WTC11 (cell line): Measurements from ENCODE around the gene FOXK1. TPM values are rescaled to one million over a fixed set of nuclear protein-coding genes. Genes with fewer than 3 reads are reported as not detected.

Experiments used
- ATAC-seq: fragments of 200-7000 bp; cut with Tn5 transposase; 2 replicates; pipeline ENCODE4 v1.10.0; 2021; ENCODE audit warnings: mild to moderate bottlenecking, moderate library complexity
- CTCF ChIA-PET: fragments of 300-600 bp; sonication (Branson Sonifier 250); formaldehyde crosslinking; loops from one replicate; lab custom pipeline; 2021; ENCODE audit warnings: antibody characterized with exemption; lab: Charles Lee
- POLR2A ChIA-PET: fragments of 350-600 bp; sonication (Branson Sonifier 250); formaldehyde crosslinking; loops from one replicate; lab custom pipeline; 2021; ENCODE audit warnings: antibody characterized with exemption; lab: Charles Lee
- DNase-seq: peaks from one replicate; pipeline ENCODE4 v3.0.0; 2021; ENCODE audit warnings: low spot score
- H3K27ac Mint-ChIP-seq: 2 replicates; pipeline ENCODE4 v1.8.0; 2021; ENCODE audit warnings: mixed read lengths
- H3K27me3 Mint-ChIP-seq: 2 replicates; pipeline ENCODE4 v1.8.0; 2021; ENCODE audit warnings: low read depth, mild to moderate bottlenecking, moderate library complexity, mixed read lengths
- H3K36me3 Mint-ChIP-seq: 2 replicates; pipeline ENCODE4 v1.8.0; 2021; ENCODE audit warnings: mixed read lengths
- H3K4me1 Mint-ChIP-seq: 2 replicates; pipeline ENCODE4 v1.8.0; 2022; ENCODE audit warnings: mixed read lengths
- H3K4me3 Mint-ChIP-seq: 2 replicates; pipeline ENCODE4 v1.8.0; 2021; ENCODE audit warnings: mild to moderate bottlenecking, moderate library complexity, mixed read lengths
- H3K9me3 Mint-ChIP-seq: 2 replicates; pipeline ENCODE4 v1.8.0; 2021; ENCODE audit warnings: mixed read lengths
- AFF4 ChIP-seq: sonication (generic); formaldehyde crosslinking; IDR thresholded peaks from 2 replicates; pipeline ENCODE4 v1.8.1; 2023; ENCODE audit warnings: mild to moderate bottlenecking, missing genetic modification reagents, borderline replicate concordance
- FOXP1 ChIP-seq: sonication (generic); formaldehyde crosslinking; IDR thresholded peaks from 2 replicates; pipeline ENCODE4 v1.8.0; 2022; ENCODE audit warnings: missing genetic modification reagents, mild to moderate bottlenecking, moderate library complexity, borderline replicate concordance
- IRF2 ChIP-seq: sonication (generic); formaldehyde crosslinking; IDR thresholded peaks from 2 replicates; pipeline ENCODE4 v1.8.0; 2022; ENCODE audit warnings: low read depth, missing genetic modification reagents, borderline replicate concordance
- KAT7 ChIP-seq: sonication (generic); formaldehyde crosslinking; IDR thresholded peaks from 2 replicates; pipeline ENCODE4 v1.8.1; 2023; ENCODE audit warnings: missing genetic modification reagents, mild to moderate bottlenecking, borderline replicate concordance
- MYBL2 ChIP-seq: sonication (generic); formaldehyde crosslinking; IDR thresholded peaks from 2 replicates; pipeline ENCODE4 v1.8.1; 2023; ENCODE audit warnings: mild to moderate bottlenecking, moderate library complexity, missing genetic modification reagents
- NFE2L1 ChIP-seq: sonication (generic); formaldehyde crosslinking; IDR thresholded peaks from 2 replicates; pipeline ENCODE4 v1.8.1; 2023; ENCODE audit warnings: missing genetic modification reagents
- NR1H2 ChIP-seq: sonication (generic); formaldehyde crosslinking; IDR thresholded peaks from 2 replicates; pipeline ENCODE4 v1.9.0; 2021; ENCODE audit warnings: mild to moderate bottlenecking, moderate library complexity, missing genetic modification reagents
- PRRX2 ChIP-seq: fragments of 250-450 bp; sonication (Bioruptor Pico); IDR thresholded peaks from 2 replicates; pipeline ENCODE4 v1.8.0; 2021; ENCODE audit warnings: mild to moderate bottlenecking
- RELA ChIP-seq: sonication (generic); formaldehyde crosslinking; IDR thresholded peaks from 2 replicates; pipeline ENCODE4 v1.8.1; 2022; ENCODE audit warnings: missing genetic modification reagents, mild to moderate bottlenecking, borderline replicate concordance
- SMAD3 ChIP-seq: sonication (generic); formaldehyde crosslinking; IDR thresholded peaks from 2 replicates; pipeline ENCODE4 v1.8.0; 2022; ENCODE audit warnings: missing genetic modification reagents, mild to moderate bottlenecking, borderline replicate concordance
- SP1 ChIP-seq: sonication (generic); formaldehyde crosslinking; conservative IDR thresholded peaks from 2 replicates; pipeline ENCODE4 v1.8.1; 2022; ENCODE audit warnings: missing genetic modification reagents
- TCF7 ChIP-seq: sonication (generic); formaldehyde crosslinking; IDR thresholded peaks from 2 replicates; pipeline ENCODE4 v1.8.0; 2022; ENCODE audit warnings: mild to moderate bottlenecking, low read depth, missing genetic modification reagents, moderate library complexity
- TEAD4 ChIP-seq: sonication (generic); formaldehyde crosslinking; IDR thresholded peaks from 2 replicates; pipeline ENCODE4 v1.8.0; 2022; ENCODE audit warnings: mild to moderate bottlenecking, missing genetic modification reagents
- ZNF138 ChIP-seq: sonication (generic); formaldehyde crosslinking; conservative IDR thresholded peaks from 2 replicates; pipeline ENCODE4 v1.8.1; 2022; ENCODE audit warnings: mild to moderate bottlenecking, moderate library complexity, missing genetic modification reagents
- total RNA-seq: library from RNA; stranded (reverse); gene quantifications from 3 replicates; pipeline ENCODE4 v1.2.3, GENCODE V29; 2021
- TF ChIP-seq, protein P1 (sequence below): sonication (generic); formaldehyde crosslinking; IDR thresholded peaks from 2 replicates; pipeline ENCODE4 v1.8.1; 2022; ENCODE audit warnings: mild to moderate bottlenecking, moderate library complexity, missing genetic modification reagents
- TF ChIP-seq, protein P2 (sequence below): fragments of 200-600 bp; IDR thresholded peaks from 2 replicates; pipeline ENCODE4 v1.8.0; 2022; ENCODE audit warnings: antibody characterized with exemption
- TF ChIP-seq, protein P3 (sequence below): fragments of 250-450 bp; sonication (Bioruptor Pico); IDR thresholded peaks from 2 replicates; pipeline ENCODE4 v1.9.0; 2021; ENCODE audit warnings: mild to moderate bottlenecking

The FOXK1 gene
- total RNA-seq, 1 experiment from 2014 or later: 21.9 TPM

GRCh38 chr7:4764402-4765007, 82.4 kb downstream of the FOXK1 start:
- CTCF ChIA-PET: no interaction called here
- Mint-ChIP-seq H3K27me3 (no peaks in the 10 kb centered on the region), H3K4me3 (no peak overlapping the region), H3K27ac (0 out of 2 replicates have a peak overlapping the region, but pooled peaks have one; percentile 37), H3K36me3 (peaks cover 12% of the 10 kb centered on the region), H3K9me3 (no peaks in the 10 kb centered on the region), H3K4me1 (no peaks in the 10 kb centered on the region)
- POLR2A ChIA-PET: no interaction called here
- DNase-seq (no peak), ATAC-seq (no peak)
- no peak for TF ChIP-seq TCF7 (CRISPR knock-in tag)
- TF ChIP-seq, protein P1, sequence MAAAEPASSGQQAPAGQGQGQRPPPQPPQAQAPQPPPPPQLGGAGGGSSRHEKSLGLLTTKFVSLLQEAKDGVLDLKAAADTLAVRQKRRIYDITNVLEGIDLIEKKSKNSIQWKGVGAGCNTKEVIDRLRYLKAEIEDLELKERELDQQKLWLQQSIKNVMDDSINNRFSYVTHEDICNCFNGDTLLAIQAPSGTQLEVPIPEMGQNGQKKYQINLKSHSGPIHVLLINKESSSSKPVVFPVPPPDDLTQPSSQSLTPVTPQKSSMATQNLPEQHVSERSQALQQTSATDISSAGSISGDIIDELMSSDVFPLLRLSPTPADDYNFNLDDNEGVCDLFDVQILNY (CRISPR knock-in tag): no peak
- TF ChIP-seq SMAD3 (CRISPR knock-in tag): no peak
- no peak for TF ChIP-seq NFE2L1 (CRISPR knock-in tag)
- TF ChIP-seq TEAD4: no peak
- no peak for TF ChIP-seq PRRX2 (CRISPR knock-in tag)
- TF ChIP-seq ZNF138 (CRISPR knock-in tag): no peak
- no peak for TF ChIP-seq KAT7
- TF ChIP-seq FOXP1 (CRISPR knock-in tag): no peak
- TF ChIP-seq RELA (CRISPR knock-in tag): no peak
- no peak for TF ChIP-seq SP1 (CRISPR knock-in tag)

DNA sequence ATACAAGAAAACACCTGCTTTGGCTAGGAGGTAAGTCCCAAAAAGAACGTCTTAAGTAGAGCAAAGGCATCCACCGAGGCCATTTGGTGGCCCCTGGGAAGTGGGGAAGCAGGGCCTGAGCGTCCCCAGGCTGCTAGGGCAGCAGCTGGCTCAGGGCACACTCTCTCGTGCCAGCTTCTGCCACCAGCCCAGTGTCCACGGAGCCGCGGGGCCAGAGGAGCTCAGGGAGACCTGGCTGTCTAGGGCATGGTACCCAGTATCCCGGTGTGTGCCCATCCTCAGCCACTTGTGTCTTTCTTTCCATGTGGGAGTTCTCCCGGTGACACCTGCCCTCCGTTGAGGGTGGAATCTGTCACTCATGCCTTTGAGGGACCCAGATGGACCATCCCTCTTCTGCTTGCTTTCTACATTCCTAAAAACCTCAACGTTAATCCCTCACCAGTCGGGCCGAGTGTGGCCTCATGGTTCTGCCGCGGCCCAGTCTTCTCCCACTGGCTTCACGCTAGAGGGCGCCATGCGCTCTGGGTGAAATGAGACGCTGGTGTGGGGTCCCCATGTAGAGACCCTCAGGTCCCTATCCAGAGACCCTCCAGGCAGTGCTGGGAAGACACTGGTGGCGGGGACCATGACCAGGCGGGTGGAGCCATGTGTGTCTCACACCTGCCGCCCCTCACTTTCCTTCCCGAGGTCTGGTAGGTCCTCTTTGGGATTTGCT, 83.8 kb downstream of the FOXK1 start:
- ChIA-PET POLR2A (no interaction called here), CTCF (interaction anchor here (1.0 to 1.6 kb wide), 3 partner anchors 21 to 323 kb away, joined by 3 to 8 read pairs (median 3); no protein-coding TSS in a partner anchor)
- DNase-seq (peak; percentile 65), ATAC-seq (peak; percentile 84)
- no peaks in the 10 kb centered on the region for H3K27me3 Mint-ChIP-seq
- H3K4me3 Mint-ChIP-seq: no peak overlapping the region
- no peaks in the 10 kb centered on the region for H3K4me1 Mint-ChIP-seq
- H3K36me3 Mint-ChIP-seq: peaks cover 5% of the 10 kb centered on the region
- TF ChIP-seq, protein P2, sequence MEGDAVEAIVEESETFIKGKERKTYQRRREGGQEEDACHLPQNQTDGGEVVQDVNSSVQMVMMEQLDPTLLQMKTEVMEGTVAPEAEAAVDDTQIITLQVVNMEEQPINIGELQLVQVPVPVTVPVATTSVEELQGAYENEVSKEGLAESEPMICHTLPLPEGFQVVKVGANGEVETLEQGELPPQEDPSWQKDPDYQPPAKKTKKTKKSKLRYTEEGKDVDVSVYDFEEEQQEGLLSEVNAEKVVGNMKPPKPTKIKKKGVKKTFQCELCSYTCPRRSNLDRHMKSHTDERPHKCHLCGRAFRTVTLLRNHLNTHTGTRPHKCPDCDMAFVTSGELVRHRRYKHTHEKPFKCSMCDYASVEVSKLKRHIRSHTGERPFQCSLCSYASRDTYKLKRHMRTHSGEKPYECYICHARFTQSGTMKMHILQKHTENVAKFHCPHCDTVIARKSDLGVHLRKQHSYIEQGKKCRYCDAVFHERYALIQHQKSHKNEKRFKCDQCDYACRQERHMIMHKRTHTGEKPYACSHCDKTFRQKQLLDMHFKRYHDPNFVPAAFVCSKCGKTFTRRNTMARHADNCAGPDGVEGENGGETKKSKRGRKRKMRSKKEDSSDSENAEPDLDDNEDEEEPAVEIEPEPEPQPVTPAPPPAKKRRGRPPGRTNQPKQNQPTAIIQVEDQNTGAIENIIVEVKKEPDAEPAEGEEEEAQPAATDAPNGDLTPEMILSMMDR: no peak; the same call in 1 of the 2 replicates
- no peak for TF ChIP-seq NR1H2 (CRISPR knock-in tag)
- no peak for TF ChIP-seq IRF2
- TF ChIP-seq, protein P3, sequence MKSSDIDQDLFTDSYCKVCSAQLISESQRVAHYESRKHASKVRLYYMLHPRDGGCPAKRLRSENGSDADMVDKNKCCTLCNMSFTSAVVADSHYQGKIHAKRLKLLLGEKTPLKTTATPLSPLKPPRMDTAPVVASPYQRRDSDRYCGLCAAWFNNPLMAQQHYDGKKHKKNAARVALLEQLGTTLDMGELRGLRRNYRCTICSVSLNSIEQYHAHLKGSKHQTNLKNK: no peak
- TF ChIP-seq AFF4 (CRISPR knock-in tag): no peak
- no peak for TF ChIP-seq MYBL2 (CRISPR knock-in tag)
- H3K9me3 Mint-ChIP-seq: no peaks in the 10 kb centered on the region
- no peak overlapping the region for H3K27ac Mint-ChIP-seq
